Mucosa of descending colon (tissue), 3 donors: ENCODE data around the gene DCAF8. TPM values are rescaled to one million over a fixed set of nuclear protein-coding genes. Genes with fewer than 3 reads are reported as not detected.

Source experiments
- ATAC-seq: fragments of 200-7000 bp; cut with Tn5 transposase; one replicate; pipeline ENCODE4 v1.9.1; 2020; ENCODE audit warnings: mild to moderate bottlenecking, moderate library complexity
- DNase-seq, 3 donors: peaks; one replicate each; pipeline ENCODE4 v3.0.0-alpha.2; 2020
- H3K36me3 ChIP-seq: fragments of 200-600 bp; one replicate; pipeline ENCODE4 v1.8.0; 2021; ENCODE audit warnings: low read depth, mild to moderate bottlenecking
- H3K4me1 ChIP-seq: fragments of 200-600 bp; one replicate; pipeline ENCODE4 v1.8.0; 2021; ENCODE audit warnings: low read depth, mild to moderate bottlenecking
- H3K4me3 ChIP-seq: fragments of 200-600 bp; one replicate; pipeline ENCODE4 v1.8.0; 2021; ENCODE audit warnings: mild to moderate bottlenecking
- H3K9me3 ChIP-seq: fragments of 200-600 bp; one replicate; pipeline ENCODE4 v1.8.0; 2021; ENCODE audit warnings: mild to moderate bottlenecking
- intact Hi-C, 2 donors: fragments of 100-400 bp; cut with DNase I in 1 of 2; cut with micrococcal nuclease in 1 of 2; formaldehyde crosslinking; loops; one replicate each; pipeline versions ENCODE4 v1.11.0 to v1.11.1; 2022; cut with DNase I, micrococcal nuclease
- long read RNA-seq, 2 donors: library from polyadenylated mRNA; unstranded; transcript quantifications; one replicate each; pipeline ENCODE4 v2.0.0, GENCODE V29; 2019 to 2021
- total RNA-seq, 3 donors: library from RNA; stranded (reverse); fragmentation: NEBNext Ultra II Directional in 2 of 3; extraction: Animal tissue kit (Norgen Biotek cat#: 25700) in 2 of 3; gene quantifications; one replicate each; pipeline versions ENCODE4 v1.2.1 to v1.2.4, GENCODE V29; 2021 to 2023
- TF ChIP-seq, protein P1 (sequence below): fragments of 200-600 bp; IDR thresholded peaks from one replicate; pipeline ENCODE4 v1.8.0; 2022; ENCODE audit warnings: antibody characterized with exemption, mild to moderate bottlenecking
- donor health status: DM: no; HTN: no; CAD: no; lungs with moderate emphysema.
- donor health status: DM: no; HTN: no; CAD: no.
- donor health status: DM: no; HTN: yes; CAD: no.

Gene DCAF8
- 100 to 1,000 TPM in 2 of 3 donors, 10 to 100 TPM in 1; 96.7 to 146 (median 123) TPM for total RNA-seq
- long read RNA-seq, donor 1, full-length matches to known transcripts: 63 of 138 reads
- long read RNA-seq, donor 1, partial matches to known transcripts: 17 of 138 reads
- long read RNA-seq, donor 1, other reads (novel, unspliced or antisense): 58 of 138 reads
- long read RNA-seq, donor 2, full-length matches to known transcripts: 12 of 39 reads
- long read RNA-seq, donor 2, partial matches to known transcripts: 14 of 39 reads
- long read RNA-seq, donor 2, other reads (novel, unspliced or antisense): 13 of 39 reads

DNA sequence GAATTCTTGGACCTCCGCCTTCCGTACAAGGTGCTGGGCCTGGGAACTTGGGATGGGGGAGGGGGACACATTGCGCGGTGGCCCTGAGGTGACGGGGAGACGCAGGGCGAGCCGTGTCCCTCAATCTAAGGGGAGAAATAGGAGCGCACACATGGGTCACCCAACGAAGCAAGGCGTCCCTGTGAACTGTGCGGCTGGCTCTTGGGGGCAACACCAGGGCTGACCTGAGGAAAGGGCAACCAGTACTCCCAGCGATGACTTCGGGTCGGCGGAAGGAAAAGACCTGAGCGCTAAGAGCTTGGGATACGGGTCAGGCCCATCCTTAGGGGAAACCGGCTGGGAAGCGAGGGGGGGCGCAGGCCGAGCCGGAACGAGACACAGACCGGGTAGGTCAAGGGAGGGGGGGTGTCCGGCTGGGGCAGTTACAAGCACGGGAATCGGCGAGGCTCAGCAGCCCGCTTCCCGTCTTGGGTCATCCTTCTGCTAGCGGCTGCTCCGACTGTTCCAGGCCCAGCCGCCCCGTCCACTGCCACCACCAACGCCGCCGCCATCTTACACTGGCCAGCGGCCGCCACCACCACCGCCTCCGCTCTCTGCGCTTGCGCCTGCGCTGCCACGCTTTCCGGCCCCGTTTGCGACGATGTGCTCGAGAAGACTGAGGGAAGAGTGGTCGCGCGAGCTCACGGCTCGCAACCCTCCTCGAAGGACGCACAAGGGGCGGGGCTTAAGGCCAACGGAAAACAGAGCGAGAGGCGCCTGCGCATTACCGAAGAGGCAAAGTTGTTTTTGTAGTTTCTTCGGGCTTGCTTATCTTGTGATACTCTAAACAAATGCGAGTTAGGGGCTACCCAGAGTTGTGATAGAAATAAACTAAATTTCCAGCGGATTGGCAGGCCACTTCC lies at the start of gene DCAF8:
Gene DCAF8 (minus strand): TSS at position 657 of the 902 bp plus-strand sequence. CDS start 18,541 bp downstream, outside the sequence.
- no peaks in the 10 kb centered on the region for H3K36me3 ChIP-seq
- DNase-seq: peak; percentile 99
- peak within 1 kb of the TSS; percentile 73 for H3K4me3 ChIP-seq
- intact Hi-C loops: no loop called here
- H3K4me1 ChIP-seq: peaks cover 8% of the 10 kb centered on the region
- no peaks in the 10 kb centered on the region for H3K9me3 ChIP-seq
- peak; percentile 99 for ATAC-seq
- TF ChIP-seq, protein P1, sequence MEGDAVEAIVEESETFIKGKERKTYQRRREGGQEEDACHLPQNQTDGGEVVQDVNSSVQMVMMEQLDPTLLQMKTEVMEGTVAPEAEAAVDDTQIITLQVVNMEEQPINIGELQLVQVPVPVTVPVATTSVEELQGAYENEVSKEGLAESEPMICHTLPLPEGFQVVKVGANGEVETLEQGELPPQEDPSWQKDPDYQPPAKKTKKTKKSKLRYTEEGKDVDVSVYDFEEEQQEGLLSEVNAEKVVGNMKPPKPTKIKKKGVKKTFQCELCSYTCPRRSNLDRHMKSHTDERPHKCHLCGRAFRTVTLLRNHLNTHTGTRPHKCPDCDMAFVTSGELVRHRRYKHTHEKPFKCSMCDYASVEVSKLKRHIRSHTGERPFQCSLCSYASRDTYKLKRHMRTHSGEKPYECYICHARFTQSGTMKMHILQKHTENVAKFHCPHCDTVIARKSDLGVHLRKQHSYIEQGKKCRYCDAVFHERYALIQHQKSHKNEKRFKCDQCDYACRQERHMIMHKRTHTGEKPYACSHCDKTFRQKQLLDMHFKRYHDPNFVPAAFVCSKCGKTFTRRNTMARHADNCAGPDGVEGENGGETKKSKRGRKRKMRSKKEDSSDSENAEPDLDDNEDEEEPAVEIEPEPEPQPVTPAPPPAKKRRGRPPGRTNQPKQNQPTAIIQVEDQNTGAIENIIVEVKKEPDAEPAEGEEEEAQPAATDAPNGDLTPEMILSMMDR: no peak

DNA sequence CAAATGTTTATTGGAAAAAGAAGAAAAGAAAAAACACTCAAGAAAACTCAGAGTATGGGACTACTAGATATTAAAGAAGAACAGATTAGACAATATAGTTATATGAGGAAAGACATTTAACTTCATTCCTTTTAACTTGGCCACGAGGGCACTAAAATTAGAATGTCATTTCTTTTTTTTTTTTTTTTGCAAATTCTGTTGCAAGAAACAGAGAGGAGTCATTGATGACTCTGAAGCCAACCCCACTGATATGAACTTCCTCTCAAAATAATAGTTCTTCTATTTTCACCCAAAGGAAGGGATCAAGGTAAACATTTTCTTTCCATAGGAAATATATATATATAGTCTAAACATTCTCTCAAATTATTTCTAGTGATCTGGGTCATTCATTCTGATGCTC lies 47.2 kb upstream of the DCAF8 start:
- Histone ChIP-seq H3K4me1 (no peaks in the 10 kb centered on the region), H3K4me3 (no peak overlapping the region), H3K9me3 (no peaks in the 10 kb centered on the region), H3K36me3 (peaks cover 34% of the 10 kb centered on the region)
- DNase-seq (no peak), ATAC-seq (no peak)
- TF ChIP-seq, protein P1: no peak
- intact Hi-C loops: no loop called here

DNA sequence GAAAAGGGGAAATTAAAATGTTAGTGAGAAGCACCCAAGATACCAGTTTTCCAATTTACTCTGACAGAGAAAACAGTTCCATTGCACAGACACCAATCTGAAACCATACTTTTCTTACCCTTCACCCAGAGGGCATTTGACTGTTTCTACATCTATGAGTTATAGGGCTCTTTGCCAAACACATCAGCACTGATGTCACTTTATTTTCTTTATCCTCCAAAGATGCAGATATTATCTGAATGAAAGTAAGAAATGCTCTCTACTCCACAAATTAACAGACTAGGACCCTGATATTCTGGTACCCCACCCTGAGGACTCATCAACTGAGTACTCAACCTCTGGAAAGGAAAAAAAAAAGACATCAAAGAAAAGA lies 46.8 kb upstream of the DCAF8 start:
- ATAC-seq: no peak
- H3K36me3 ChIP-seq: peaks cover 34% of the 10 kb centered on the region
- no peak for DNase-seq
- H3K4me1 ChIP-seq: no peaks in the 10 kb centered on the region
- H3K4me3 ChIP-seq: no peak overlapping the region
- intact Hi-C loops: no loop called here
- H3K9me3 ChIP-seq: no peaks in the 10 kb centered on the region
- TF ChIP-seq, protein P1: no peak

DNA sequence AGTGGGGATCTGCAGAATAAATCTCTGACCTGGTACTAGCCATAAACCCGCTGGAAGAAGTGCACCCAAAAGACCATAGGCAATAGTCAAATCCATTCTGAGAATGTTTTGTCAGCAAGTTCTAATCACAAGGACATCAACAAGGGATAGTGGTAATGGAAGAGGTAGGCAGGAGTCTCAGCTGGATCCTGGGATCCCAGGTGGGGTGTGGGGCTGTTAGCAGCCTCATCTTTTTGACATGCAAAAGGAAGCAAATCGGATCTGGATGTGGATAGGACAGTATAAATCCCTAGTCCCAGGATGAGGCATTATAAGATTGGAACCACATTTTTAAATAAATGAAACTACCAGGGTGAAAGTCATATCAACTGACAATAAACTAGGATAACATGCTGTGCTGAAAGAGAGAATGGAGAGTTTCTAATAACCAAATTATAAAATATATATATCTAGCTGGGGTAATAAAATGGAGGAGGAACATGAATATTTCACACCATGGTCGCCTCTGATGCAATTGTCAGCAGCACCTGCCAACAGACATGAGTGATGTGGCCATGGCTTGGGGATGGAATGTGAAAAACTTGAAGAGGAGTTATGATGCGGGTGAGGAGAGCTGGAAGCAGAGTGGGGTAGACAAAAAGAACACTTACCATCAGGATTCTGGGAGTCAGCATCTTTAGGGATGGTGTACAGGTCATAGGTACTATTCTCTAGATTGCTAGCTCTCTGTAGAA lies 46.3 kb upstream of the DCAF8 start:
- H3K4me1 ChIP-seq: no peaks in the 10 kb centered on the region
- H3K4me3 ChIP-seq: no peak overlapping the region
- DNase-seq: no peak
- no peak for ATAC-seq
- peaks cover 34% of the 10 kb centered on the region for H3K36me3 ChIP-seq
- intact Hi-C loops: no loop called here
- TF ChIP-seq, protein P1: no peak
- no peaks in the 10 kb centered on the region for H3K9me3 ChIP-seq

DNA sequence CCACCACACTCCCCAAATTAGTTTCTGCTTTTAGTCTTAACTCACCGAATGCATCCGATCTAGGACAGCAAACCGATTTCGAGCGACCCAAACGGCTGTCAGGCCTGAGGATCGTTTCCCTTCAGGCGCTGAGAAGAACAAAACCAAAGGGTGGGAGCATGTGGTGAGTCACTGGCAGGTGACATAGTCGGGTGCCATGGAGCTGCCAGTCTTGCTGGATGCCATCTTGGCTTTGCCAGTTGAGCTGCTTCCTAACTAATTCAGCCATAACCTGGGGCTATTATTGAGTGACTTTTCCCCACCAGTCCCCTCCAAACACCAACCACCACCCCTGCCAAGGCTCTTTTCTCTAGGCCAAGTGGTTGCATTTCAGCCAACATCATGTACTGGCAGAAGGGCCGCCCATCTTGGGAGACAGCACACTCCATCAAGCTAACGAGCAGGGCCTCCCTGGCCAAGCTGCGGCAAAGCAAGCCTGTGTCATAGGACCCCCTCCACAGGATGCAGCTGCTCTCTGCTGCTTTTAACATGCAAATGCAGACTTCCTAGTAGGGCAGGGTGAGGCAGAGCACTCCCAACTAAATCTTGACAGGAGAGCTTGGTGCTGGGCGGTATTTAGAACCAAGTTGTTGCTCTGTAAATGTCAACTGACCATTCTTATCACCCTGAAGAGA lies 44.9 kb upstream of the DCAF8 start:
- no peak for DNase-seq
- intact Hi-C loops: no loop called here
- Histone ChIP-seq H3K4me1 (no peaks in the 10 kb centered on the region), H3K4me3 (no peak overlapping the region), H3K36me3 (peaks cover 30% of the 10 kb centered on the region), H3K9me3 (no peaks in the 10 kb centered on the region)
- TF ChIP-seq, protein P1: no peak
- ATAC-seq: peak; percentile 37
